NB4 (cell line): ENCODE results near the gene BCAS3.

Experiments used
- CTCF ChIP-seq: IDR thresholded peaks from one replicate; pipeline ENCODE4 v1.5.1; 2012; ENCODE audit warnings: low read depth, low read length
- MAX ChIP-seq: IDR thresholded peaks from 2 replicates; pipeline ENCODE4 v1.6.1; 2011; ENCODE audit warnings: low read depth, low read length
- POLR2A ChIP-seq: IDR thresholded peaks from 2 replicates; pipeline ENCODE4 v1.6.1; 2011; ENCODE audit warnings: mild to moderate bottlenecking; ENCODE audit not compliant: insufficient read length; ENCODE audit errors: extremely low read depth

GRCh38 chr17:60902399-60902798 lies 224.7 kb downstream of the BCAS3 start:
- no peak for TF ChIP-seq CTCF
- no peak for TF ChIP-seq POLR2A
- no peak for TF ChIP-seq MAX
